ENCODE data around the gene ADD1. TPM values are rescaled to one million over a fixed set of nuclear protein-coding genes. Genes with fewer than 3 reads are reported as not detected.

ADD1 gene
- total RNA-seq, 4 donors from 2014 or later = 253 to 402 (median 311) TPM

GRCh38 chr4:2819244-2820215, 24.1 kb upstream of the ADD1 start:
- DNase-seq (ENCODE audit: extremely low spot score) = no peak

GRCh38 chr4:2820216-2820982, 23.2 kb upstream of the ADD1 start:
- no CpG with 5 or more reads among the region's 13 CpGs for WGBS
- TF ChIP-seq POLR2A (IDR thresholded peaks at IDR 0.05; ENCODE audit: low read depth) = no peak
- H3K27ac ChIP-seq (replicated peaks in 1 of 4) = no peak overlapping the region
- no peak overlapping the region for H3K4me3 ChIP-seq
- no peak for DNase-seq (ENCODE audit: extremely low spot score)
- intact Hi-C loops (cut with DNase I) = no loop called here
- no peaks in the 10 kb centered on the region for H3K9me3 ChIP-seq
- peaks cover 9 to 51% (median 40%) of the 10 kb centered on the region in 4 donors for H3K36me3 ChIP-seq
- peaks cover 15 to 29% (median 18%) of the 10 kb centered on the region in 4 donors for H3K4me1 ChIP-seq
- H3K27me3 ChIP-seq = no peaks in the 10 kb centered on the region

More at GRCh38 chr4:2819244-2820215, 24.1 kb upstream of the ADD1 start:
- Histone ChIP-seq H3K27me3 (no peaks in the 10 kb centered on the region), H3K27ac (replicated peaks in 1 of 4) (no peak overlapping the region), H3K9me3 (no peaks in the 10 kb centered on the region), H3K4me3 (no peak overlapping the region), H3K36me3 (peaks cover 5 to 49% (median 33%) of the 10 kb centered on the region in 4 donors), H3K4me1 (peaks cover 14 to 34% (median 17%) of the 10 kb centered on the region in 4 donors)
- TF ChIP-seq EP300 (IDR thresholded peaks at IDR 0.05) (no peak), POLR2AphosphoS5 (IDR thresholded peaks at IDR 0.05) (no peak), CTCF (IDR thresholded peaks at IDR 0.05) (no peak), POLR2A (IDR thresholded peaks at IDR 0.05; ENCODE audit: low read depth) (no peak)
- intact Hi-C loops (cut with DNase I) = no loop called here
- WGBS = 91% methylated on average over 3 of the region's 5 CpGs

- intact Hi-C loops (cut with DNase I) = no loop called here
- Histone ChIP-seq H3K27ac (replicated peaks in 1 of 4) (no peak overlapping the region), H3K4me1 (peaks cover 10 to 22% (median 18%) of the 10 kb centered on the region in 4 donors), H3K27me3 (no peaks in the 10 kb centered on the region), H3K4me3 (no peak overlapping the region), H3K36me3 (peaks cover 9 to 68% (median 56%) of the 10 kb centered on the region in 4 donors), H3K9me3 (no peaks in the 10 kb centered on the region)
- DNase-seq (ENCODE audit: extremely low spot score) = no peak
- 91% methylated on average over 19 of the region's 23 CpGs for WGBS
- TF ChIP-seq EP300 (IDR thresholded peaks at IDR 0.05) (no peak), CTCF (IDR thresholded peaks at IDR 0.05) (no peak), POLR2A (IDR thresholded peaks at IDR 0.05; ENCODE audit: low read depth) (no peak), POLR2AphosphoS5 (IDR thresholded peaks at IDR 0.05) (no peak)
Measured at GRCh38 chr4:2822461-2823300, 21.0 kb upstream of the ADD1 start.

DNA sequence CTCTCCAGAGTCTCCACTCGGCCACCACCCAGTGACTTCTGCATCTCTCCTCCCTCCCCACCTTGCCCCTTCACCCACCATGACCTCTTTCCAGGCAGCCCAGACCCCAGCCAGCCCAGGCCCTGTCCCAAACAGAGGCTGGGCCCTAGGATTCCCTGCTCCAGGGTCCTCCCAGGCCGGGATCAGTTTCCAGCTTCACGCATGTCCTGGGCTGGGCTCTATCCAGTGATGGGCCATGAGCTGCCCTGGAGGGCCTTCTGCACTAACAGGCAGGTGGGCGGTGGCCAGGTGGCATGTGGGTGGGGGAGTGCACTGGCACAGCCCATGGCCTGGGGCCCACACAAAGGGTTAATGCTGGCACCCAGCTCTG, 20.4 kb upstream of the ADD1 start:
- no peak for TF ChIP-seq CTCF (IDR thresholded peaks at IDR 0.05)
- no peak for TF ChIP-seq POLR2A (IDR thresholded peaks at IDR 0.05; ENCODE audit: low read depth)
- no peak for TF ChIP-seq EP300 (IDR thresholded peaks at IDR 0.05)
- no peak for TF ChIP-seq POLR2AphosphoS5 (IDR thresholded peaks at IDR 0.05)
- peaks cover 9 to 74% (median 62%) of the 10 kb centered on the region in 4 donors for H3K36me3 ChIP-seq
- H3K9me3 ChIP-seq = no peaks in the 10 kb centered on the region
- H3K4me1 ChIP-seq = peaks cover 6 to 19% (median 15%) of the 10 kb centered on the region in 4 donors
- DNase-seq (ENCODE audit: extremely low spot score) = no peak
- no peaks in the 10 kb centered on the region for H3K27me3 ChIP-seq
- intact Hi-C loops (cut with DNase I) = no loop called here
- H3K4me3 ChIP-seq = no peak overlapping the region
- H3K27ac ChIP-seq (replicated peaks in 1 of 4) = no peak overlapping the region
- WGBS = 97% methylated on average over 3 of the region's 4 CpGs
